Measurements from ENCODE around the gene SCN7A.
A peak's percentile ranks its signal among the peaks of the same experiment; 100 is the strongest.

GRCh38 chr2:166384774-166385173 is 109.3 kb downstream of the SCN7A start:
- TF ChIP-seq CTCF (IDR thresholded peaks at IDR 0.05) (peak in 11 of 12 donors; percentile 26 to 55 (median 37)), POLR2A (IDR thresholded peaks at IDR 0.05) (no peak)
